ENCODE data around the gene ITGAD.

GRCh38 chr16:31410082-31410481 lies 16.9 kb downstream of the ITGAD start:
- TF ChIP-seq TAF1 (IDR thresholded peaks at IDR 0.05; ENCODE audit: borderline replicate concordance, low read depth, low read length) (no peak), POLR2AphosphoS5 (IDR thresholded peaks at IDR 0.05; ENCODE audit: low read depth, low read length) (no peak)

Data from GM12892 (cell line).